GM18951 (cell line): ENCODE data around the gene ARHGEF12.

Experiments used
- POLR2A ChIP-seq: IDR thresholded peaks from 4 replicates; pipeline ENCODE4 v1.6.1; 2011; ENCODE audit warnings: mild to moderate bottlenecking; ENCODE audit not compliant: insufficient read length, insufficient read depth; ENCODE audit errors: extremely low read depth
- in situ Hi-C: fragments of 300-500 bp; cut with MboI; formaldehyde crosslinking; loops from one replicate; pipeline ENCODE4 v1.12.0; 2022; ENCODE audit warnings: low sequenced_read_pairs, mixed read lengths, inconsistent platforms; ENCODE audit not compliant: unreplicated experiment

The ARHGEF12 gene

DNA sequence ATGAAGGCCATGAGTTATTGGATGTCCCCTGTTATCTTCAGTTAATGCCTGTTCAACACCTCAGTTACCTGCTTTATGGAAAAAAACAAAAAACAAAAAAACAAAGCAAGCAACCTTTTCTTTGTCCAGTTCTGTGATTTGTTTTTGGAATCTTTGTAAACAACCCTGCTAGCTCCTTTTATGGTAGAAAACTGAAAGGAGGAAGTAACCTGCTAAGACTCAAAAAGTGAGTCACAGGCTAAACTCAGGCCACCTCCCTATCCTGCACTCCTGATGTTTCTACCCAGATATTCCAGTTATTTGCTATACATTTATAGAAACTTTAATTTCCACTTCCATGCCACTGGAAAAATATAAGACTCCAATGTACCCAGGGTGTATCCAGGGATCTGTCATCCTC is 31.7 kb upstream of the ARHGEF12 start:
- in situ Hi-C loops: no loop called here
- TF ChIP-seq POLR2A: no peak

DNA sequence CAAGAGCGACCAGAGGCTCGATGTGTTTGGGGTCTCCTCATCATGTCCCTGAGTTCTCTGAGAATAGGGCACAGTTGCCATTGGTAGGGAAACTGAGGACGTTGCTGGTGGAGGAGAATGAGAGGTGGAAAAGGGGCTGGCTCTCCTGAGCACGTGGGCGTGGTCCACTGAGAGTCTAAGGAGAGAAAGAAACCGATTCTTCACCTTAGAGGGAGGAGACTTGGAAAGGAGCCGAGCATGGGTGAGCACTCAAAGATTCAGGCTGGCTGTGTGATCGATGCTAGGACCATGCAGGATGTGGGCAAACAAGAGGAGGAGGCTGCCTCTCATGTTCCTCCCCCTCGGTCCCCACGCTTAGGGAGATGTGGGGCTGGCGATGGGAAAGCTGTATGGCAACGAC is 30.9 kb upstream of the ARHGEF12 start:
- no peak for TF ChIP-seq POLR2A
- in situ Hi-C loops: loop anchor here (5.0 kb wide), 1 partner anchor 68 kb away; no protein-coding TSS in a partner anchor

DNA sequence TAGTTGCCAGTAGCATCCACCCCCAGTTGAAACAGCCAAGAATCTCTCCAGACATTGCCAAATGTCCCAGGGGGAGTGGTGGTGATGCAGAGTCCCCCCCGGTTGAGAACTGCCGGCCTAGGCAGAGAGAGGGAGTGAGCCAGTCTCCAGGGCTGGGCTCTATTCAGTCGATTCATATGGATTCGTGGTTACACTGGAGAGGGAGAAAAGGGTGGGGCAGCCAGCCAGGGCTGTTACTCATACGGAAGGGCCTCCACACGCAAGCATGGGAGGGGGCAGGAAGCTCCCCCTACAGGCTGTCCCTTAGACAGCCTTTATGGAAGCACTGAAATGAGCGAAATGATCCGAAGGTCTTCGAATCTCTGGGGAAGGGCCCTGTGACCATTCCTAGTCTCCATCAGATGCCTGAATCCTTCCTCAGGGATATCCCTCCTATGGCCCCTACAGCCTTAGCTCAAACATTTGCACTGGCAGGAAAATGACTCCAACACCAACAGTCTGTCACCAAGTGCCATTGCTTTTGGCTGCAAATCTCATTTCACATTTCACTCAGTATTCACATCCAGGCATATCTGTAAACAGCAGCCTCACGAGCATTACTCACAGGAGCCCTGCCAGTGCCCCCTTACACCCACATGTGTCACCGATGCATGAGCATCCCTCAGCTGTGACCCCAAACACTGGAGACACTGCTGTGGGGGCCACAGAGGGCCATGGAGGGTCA is 29.5 kb upstream of the ARHGEF12 start:
- TF ChIP-seq POLR2A: no peak
- in situ Hi-C loops: loop anchor here (5.0 kb wide), 1 partner anchor 69 kb away; no protein-coding TSS in a partner anchor

DNA sequence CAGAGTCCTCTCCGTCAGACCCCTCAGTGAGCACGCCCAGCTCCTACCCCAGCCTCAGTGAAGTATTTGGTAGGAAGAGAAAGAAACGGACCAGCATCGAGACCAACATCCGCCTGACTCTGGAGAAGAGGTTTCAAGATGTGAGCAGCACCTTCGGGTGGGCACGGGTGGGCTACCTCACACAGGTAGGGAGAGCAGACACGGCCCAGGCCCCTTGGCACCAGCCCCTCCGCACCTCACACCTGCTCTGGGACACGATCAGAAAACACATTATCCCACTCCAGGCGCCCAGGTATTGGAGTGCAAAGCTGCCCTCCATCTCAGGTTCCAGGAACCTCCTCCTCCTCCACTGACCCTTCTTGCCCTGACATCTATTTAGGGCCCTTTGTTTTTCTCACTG is 28.7 kb upstream of the ARHGEF12 start:
- in situ Hi-C loops: loop anchor here (5.0 kb wide), 1 partner anchor 70 kb away; no protein-coding TSS in a partner anchor
- no peak for TF ChIP-seq POLR2A

DNA sequence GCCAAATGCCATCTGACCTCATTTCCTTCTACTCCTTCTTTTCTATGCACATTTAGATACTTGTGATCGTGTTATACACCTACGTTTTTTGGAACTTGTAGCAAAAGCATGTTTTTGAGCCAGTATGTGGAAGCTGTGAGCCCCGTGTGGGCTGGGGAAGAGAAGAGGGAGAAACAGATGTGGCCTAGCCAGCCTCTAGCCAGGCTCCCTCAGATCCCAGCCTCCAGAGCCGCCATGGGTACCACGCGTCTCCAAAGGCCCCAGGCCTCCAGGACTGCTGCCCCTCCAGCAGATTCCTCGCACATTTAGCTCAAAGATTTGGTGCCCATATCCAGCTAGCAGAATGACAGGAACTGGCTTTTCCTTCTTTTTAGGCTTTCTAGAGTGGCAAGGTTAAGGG is 28.1 kb upstream of the ARHGEF12 start:
- in situ Hi-C loops: loop anchor here (5.0 kb wide), 1 partner anchor 71 kb away; no protein-coding TSS in a partner anchor

DNA sequence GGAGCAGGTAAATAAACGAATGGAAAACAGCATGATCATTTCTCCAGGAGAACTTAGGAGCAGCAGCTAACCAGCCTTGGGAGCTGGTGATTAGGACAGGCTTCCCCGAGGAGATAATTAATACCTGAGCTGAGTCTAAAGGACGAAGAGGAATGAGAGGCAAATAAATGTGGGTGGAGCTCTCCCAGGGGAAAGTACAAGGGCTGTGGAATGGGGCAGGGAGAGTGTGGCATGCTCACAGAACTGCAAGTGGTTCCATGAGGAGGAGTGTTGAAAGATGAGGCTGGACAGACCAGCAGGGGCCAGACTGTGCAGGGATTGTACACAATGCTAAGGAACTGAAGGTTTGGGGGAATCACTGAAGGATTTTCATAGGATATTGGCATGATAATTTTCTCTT is 25.3 kb upstream of the ARHGEF12 start:
- in situ Hi-C loops: no loop called here
- TF ChIP-seq POLR2A: no peak

More for the DNA sequence above, 28.1 kb upstream of the ARHGEF12 start:
- no peak for TF ChIP-seq POLR2A

DNA sequence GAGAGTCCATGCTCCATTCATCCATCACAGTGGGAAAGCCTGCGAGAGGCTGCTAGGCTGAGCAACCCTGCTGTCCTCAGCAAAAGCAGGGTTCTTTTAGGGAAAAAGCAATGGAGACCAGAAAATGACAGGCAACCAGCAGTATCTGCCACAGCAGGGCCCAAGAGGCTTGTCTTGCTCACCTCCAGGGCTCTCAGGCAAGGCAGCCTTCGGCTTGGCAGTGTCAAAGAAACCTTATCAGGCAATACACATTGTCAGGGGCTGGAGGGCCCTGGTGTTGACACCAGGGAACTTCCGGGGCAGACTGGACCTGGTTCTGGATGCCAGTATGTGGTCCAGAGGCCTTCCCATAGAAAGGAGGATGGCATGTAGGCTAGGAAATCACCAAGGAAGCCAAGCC is 21.4 kb upstream of the ARHGEF12 start:
- TF ChIP-seq POLR2A: no peak
- in situ Hi-C loops: no loop called here

DNA sequence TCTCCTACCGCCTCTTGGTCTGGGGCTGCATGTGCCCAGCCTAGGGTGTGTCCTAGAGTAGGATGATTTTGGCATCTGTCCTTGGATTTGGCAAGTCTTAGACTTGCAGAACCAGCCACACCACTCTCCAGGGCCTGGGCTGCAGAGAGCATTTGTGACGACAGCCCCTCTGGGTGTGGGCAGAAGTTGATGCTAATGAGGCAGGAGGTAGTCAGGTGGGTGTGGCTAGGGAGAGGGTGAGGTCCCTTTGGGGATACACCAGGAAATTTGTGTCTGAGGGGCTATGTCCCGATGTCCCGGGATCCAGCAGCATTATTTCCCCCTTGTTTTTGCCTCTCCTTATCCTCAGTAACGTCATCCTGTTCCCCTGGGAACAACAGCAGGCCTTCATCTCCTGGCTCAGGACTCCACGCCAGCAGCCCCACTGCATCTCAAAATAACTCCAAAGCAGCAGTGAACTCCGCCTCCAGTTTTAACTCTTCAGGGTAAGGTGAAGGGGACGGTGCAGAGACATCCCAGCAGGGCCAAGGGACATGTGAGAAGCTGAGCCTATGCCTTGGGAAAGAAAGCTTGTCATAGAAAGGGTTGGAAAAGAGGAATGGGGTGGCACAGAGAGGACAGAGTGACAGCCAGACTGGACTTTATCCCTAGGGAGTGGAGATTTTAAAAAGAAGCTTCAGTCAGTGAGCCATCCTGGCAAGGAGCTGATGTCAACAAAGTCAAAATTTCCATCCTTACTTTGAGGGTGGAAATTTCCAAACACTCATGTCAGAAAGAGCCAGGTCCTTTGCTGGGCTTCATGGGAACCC is 19.1 kb upstream of the ARHGEF12 start:
- in situ Hi-C loops: no loop called here
- TF ChIP-seq POLR2A: no peak

DNA sequence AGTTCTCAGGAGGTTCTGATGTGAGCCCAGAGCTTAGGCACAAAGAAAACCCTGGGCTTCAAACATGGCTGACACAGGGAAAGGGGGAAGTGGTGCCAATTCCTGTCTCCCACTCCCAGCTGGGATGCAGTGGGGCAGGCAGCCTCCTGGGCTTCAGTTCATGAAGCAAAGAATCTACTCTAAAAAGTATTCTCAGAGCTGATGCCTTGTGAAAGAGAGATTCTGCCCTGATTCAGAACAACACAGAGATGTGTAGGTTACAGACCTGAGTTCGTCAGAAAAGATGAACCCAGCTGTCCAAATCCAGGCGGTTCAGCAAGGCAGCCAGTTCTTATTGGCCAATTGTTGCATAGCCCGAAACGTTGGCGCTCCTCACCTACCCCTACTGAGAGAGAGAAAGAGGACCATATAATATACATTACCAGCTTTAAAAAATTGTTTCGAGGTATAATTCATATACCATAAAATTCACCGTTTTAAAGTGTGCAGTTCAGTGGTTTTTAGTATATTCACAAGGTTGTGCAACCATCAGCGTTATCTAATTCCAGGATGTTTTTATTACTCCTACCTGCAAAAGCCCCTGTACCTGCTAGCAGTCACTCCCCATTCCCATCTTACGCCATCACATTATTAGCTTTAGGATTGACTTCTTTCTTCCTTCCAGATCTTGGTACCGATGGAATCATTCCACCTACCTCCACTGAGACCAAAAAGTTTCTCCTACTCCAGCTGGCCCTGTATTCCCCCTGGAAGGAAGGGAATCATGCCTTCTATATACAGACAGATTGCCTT is 18.3 kb upstream of the ARHGEF12 start:
- in situ Hi-C loops: no loop called here
- no peak for TF ChIP-seq POLR2A

DNA sequence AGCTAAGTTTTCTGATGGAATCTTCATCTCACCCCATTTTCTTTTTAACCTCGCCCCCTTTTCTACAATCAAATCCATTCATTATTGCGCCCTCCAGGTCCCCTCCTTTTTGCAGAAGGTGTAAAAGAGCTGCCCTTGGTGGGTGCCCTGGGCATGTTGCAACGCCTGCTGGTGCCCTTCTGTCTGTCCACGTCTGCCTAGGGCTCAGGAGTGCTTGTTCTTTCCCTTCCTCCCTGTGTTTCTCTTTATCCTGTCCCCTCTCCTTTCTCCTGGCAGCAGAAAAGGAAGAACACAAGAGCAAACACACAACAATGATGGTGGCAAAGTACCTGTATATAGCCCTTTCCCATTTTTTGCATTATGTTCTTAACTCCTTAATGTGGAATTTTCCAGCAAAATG is 17.3 kb upstream of the ARHGEF12 start:
- TF ChIP-seq POLR2A: no peak
- in situ Hi-C loops: no loop called here

DNA sequence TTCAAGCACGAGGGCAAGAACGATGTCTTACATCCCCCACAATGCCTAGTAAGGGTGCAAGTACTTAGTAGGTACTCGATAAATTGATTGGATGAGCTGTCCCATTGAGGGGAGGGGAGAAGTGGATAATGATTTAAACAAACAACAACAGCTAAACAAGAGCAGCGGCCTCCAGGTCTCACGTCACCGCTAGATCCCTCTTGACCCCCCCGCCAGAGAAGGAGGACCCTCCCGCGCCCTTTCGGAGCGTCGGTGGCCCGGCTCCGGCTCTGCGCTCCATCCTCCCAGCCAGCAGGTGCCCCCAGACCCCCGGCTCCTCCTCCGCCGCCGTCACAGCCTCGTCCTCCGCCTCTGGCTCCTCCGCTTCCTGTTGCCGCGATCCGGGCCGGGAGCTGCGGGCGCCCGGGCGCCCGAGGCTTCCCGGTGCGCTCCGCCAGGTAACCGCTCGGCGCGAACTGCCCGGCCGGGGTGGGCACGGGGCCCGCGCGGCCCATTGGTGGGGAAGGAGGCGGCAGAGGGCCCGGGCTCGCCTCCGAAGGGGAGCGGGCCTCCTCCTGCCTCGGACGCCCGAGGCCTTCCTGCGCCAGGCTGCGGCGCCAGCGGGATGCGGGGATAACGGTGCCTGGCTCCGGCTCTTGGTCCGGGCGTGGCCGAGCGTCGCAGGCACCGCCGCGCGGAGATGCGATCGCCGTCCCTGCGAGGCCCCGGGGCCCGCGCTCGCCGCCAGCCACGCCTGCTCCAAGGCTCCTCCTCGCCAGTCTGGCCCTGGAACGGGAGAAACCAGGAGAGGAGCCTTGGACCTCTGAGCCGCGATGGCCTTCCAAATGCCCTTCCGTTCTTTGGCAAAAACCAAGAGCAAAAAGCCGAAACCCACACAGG is 11.0 kb upstream of the ARHGEF12 start, which contains the start of gene TLCD5:
TLCD5 (plus strand) TSS at position 368 of the 879 bp plus-strand sequence. CDS start 2,143 bp downstream, outside the sequence.
- TF ChIP-seq POLR2A: peak; percentile 54
- in situ Hi-C loops: loop anchor here (25.0 kb wide), 1 partner anchor 612 kb away; no protein-coding TSS in a partner anchor

DNA sequence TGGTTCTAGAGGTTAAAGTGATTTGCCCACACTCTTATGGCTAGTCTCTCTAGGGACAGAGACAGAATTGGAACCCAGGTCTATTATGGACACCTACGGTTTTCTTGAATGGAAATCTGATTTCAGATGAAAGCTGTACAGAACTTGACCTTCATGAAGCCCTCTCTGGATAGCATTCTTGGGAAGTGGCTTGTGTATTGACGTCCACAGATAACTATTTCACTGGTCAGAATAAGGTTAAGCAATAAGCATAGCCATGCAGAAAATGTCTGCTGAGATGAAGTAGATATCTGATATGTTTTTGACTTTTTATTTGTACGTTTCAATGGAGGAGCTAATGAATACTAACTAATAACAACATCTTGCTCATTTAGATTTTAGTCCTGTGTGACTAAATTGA is 10.0 kb upstream of the ARHGEF12 start:
- in situ Hi-C loops: loop anchor here (25.0 kb wide), 1 partner anchor 611 kb away; no protein-coding TSS in a partner anchor
- no peak for TF ChIP-seq POLR2A
